Measurements from ENCODE around the gene ONECUT1. TPM values are rescaled to one million over a fixed set of nuclear protein-coding genes. Genes with fewer than 3 reads are reported as not detected.

Gene ONECUT1
- total and polyA plus RNA-seq, 2 of the 8 experiments (the other 6 are each of a cell fraction or from before 2014, with no cell fraction given), result 0.65 to 6.4 TPM

- TF ChIP-seq CHD7 (IDR thresholded peaks at IDR 0.05; ENCODE audit: insufficient replicate concordance, low read length), result no peak
- TF ChIP-seq POU5F1 (IDR thresholded peaks at IDR 0.05; ENCODE audit: low read depth, low read length), result no peak
- TF ChIP-seq CHD2 (IDR thresholded peaks at IDR 0.05; ENCODE audit: low read length), result no peak
- TF ChIP-seq CTBP2 (IDR thresholded peaks at IDR 0.05; ENCODE audit: borderline replicate concordance, insufficient read depth, insufficient read length, low read length), result no peak
- no peak for TF ChIP-seq RNF2 (IDR thresholded peaks at IDR 0.05; ENCODE audit: borderline replicate concordance, low read depth, low read length, missing control alignments, poor library complexity, severe bottlenecking)
- TF ChIP-seq RFX5 (IDR thresholded peaks at IDR 0.05; ENCODE audit: borderline replicate concordance, low read depth, low read length), result no peak
Measured at GRCh38 chr15:52801748-52802085, 11.6 kb upstream of the ONECUT1 start (continued).
